ENCODE measurements around the gene LMNTD2. TPM values are rescaled to one million over a fixed set of nuclear protein-coding genes. Genes with fewer than 3 reads are reported as not detected.
A peak's percentile ranks its signal among the peaks of the same experiment; 100 is the strongest.

Gene LMNTD2
- total and polyA plus RNA-seq, 2 of the 13 experiments (the other 11 are each of a cell fraction or from before 2014, with no cell fraction given), result 1.1 to 3.1 TPM

- TF ChIP-seq PRDM15 (CRISPR knock-in tag; IDR thresholded peaks at IDR 0.05) (no peak), ZMYM3 (CRISPR knock-in tag; IDR thresholded peaks at IDR 0.05) (peak; percentile 53; the same call in 1 of the 2 replicates), ZNF558 (CRISPR knock-in tag; IDR thresholded peaks at IDR 0.05; ENCODE audit: borderline replicate concordance) (0 out of 2 replicates have a peak, but pooled peaks have one; percentile 18), AKAP8 (CRISPR knock-in tag; IDR thresholded peaks at IDR 0.05) (peak; percentile 60; the same call in 1 of the 2 replicates), SPEN (CRISPR knock-in tag; IDR thresholded peaks at IDR 0.05; ENCODE audit: low read depth) (0 out of 2 replicates have a peak, but pooled peaks have one; percentile 23), PRDM10 (CRISPR knock-in tag; IDR thresholded peaks at IDR 0.05; ENCODE audit: low read depth) (peak; percentile 84; the same call in 1 of the 2 replicates), ZNF280B (CRISPR knock-in tag; IDR thresholded peaks at IDR 0.05; ENCODE audit: borderline replicate concordance) (0 out of 2 replicates have a peak, but pooled peaks have one; percentile 12), IRF9 (CRISPR knock-in tag; IDR thresholded peaks at IDR 0.05; ENCODE audit: borderline replicate concordance) (0 out of 2 replicates have a peak, but pooled peaks have one; percentile 20), ARID5B (CRISPR knock-in tag; IDR thresholded peaks at IDR 0.05) (peak; percentile 17; the same call in 1 of the 2 replicates), SOX5 (CRISPR knock-in tag; IDR thresholded peaks at IDR 0.05; ENCODE audit: borderline replicate concordance) (no peak), MED1 (CRISPR knock-in tag; IDR thresholded peaks at IDR 0.05) (peak; percentile 47), ZNF224 (CRISPR knock-in tag; IDR thresholded peaks at IDR 0.05) (peak; percentile 21; the same call in 1 of the 2 replicates), ZNF430 (CRISPR knock-in tag; IDR thresholded peaks at IDR 0.05) (peak; percentile 85; the same call in 1 of the 2 replicates)
Observed at GRCh38 chr11:569158-569885, 8.8 kb upstream of the LMNTD2 start (continued).

Measured in HepG2 (cell line).